ENCODE results near the gene RHBDL1.

RHBDL1 gene

DNA sequence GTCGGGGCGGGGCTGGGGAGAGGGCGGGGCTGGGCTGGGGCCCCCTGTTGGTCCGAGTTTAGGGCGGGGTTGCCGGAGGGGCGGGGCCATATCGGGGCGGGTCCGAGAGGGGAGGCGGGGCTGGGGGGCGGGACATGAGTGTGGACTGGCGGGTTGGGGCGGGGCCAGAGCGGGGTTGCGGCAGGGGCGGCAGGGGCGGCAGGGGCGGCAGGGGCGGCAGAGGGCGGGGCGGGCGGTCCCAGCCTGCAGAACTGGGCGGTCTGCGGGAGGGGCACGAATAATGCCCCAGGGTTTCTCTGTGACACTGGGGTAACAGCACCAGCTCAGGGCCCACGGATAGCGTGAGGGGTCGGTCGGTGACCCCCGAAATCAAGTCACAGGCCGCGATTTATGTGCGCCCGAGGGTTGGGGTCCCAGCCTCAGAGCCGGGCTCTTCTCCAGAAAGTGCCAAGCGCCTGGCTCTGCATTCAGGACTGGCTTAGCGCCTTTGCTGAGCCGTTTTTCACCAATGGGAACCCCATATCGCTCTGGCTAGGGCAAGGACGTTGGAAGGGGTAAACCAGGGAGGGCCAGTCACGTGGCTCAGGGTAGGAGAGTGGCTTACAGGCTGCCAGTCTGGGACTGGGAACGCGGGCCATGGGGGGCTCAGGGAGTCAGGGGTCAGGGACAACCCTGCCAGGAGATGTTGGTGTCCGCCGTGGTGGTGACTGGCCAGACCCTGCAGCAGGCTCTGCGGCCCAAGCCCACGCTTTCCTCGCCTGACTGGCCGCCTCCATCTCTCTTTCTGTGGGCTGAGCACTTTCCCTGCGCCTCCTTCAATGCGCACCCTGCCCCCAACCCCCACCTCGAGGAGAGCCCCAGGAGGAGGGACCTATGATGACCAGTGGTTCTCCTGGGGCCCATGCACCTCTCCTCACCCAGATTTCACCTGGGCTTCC is 38.1 kb upstream of the RHBDL1 start:
- DNase-seq (ENCODE audit: low spot score), result no peak

DNA sequence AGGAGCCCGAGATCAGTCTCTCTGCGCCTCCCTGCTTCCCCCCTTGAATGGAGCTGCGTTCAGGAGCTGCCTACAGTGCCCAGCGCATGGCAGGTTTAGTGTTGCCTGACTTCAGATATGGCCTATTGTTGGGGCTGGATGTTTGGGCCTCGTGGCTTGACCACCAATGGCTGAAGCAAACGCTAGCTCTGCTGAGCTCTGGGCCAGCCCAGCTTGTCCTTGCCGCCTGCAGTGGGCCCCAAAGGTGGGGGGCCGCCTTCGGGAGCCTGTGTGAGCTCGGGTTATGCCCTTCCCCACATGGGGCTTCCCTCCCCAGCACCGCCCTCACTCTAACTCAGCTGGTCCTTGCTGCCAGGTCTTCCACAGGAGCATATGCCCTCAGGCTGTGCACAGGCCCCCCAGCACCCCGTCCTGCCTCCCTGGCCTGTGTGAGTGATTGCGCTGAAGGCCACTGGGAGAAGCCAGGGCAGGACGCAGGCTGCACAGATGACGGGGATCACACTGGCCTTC is 37.4 kb upstream of the RHBDL1 start:
- DNase-seq (ENCODE audit: low spot score), result no peak

DNA sequence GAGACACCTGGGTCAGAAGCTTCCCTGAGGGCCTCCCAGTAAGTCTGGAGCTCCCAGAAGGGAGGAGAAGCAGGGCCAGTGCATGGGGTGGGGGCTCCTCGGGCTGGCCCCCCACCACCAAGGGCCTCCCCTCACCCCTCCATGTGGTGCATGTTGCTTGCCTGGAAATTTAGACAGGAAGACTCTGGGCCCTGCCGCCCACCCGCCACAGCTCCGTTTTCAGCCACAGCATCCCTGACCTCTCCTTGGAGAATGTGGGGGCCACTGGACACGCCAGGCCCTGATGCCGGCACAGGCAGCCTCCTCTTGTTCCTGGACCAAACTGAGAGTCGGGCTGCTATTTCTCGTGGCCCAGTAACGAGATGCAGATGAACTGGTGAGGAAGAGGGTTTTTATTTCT is 36.6 kb upstream of the RHBDL1 start:
- DNase-seq (ENCODE audit: low spot score), result no peak

DNA sequence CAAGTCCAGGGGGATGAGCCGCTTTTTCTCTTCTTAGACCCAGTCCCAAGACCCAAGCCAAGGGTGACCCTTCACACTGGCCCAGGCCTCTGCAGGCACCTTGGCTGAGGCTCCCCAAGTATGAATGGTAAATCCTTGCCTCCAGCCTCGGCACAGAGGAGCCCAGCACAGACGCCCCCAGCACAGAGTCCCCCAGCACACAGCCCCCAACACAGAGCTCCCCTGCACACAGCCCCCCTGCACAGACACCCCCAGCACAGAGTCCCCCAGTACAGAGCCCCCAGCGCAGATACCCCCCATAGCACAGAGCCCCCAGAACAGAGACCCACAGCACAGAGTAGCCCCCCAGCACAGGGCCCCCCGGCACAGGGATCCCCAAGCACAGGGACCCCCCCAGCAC is 34.9 kb upstream of the RHBDL1 start:
- no peak for DNase-seq (ENCODE audit: low spot score)

DNA sequence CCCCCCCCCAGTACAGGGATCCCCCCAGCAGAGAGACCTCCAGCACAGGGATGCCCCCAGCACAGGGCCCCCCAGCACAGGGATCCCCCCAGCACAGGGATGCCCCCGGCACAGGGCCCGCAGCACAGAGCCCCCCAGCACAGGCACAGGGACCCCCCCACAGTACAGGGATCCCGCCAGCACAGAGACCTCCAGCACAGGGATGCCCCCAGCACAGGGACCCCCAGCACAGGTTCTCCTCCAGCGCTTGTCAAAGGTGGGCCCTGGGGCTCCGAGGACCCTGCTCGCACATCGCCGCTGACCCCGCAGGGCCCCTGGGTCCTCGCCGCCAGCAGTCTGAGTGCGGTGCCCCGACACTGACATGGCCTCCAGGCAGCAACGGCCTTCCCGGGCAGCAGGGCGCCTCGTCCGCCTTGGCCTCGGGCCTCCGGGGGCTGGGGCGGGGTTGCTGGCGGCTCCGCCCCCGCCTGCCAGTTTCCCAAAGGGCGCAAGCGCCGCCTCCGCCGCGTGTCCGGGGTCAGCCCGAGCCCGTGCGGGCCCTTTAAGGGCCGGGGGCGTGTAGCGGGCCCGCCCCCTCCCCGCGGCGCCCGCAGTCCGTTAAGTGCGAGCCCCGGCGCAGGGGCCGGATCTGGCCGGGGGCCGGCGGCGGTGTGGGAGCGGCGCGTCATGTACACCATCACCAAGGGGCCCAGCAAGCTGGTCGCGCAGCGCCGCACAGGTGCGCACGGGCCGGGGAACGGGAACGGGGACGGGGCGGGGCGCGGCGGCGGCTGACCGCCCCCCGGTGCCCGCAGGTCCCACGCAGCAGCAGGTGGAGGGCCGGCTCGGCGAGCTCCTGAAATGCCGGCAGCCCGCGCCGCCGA is 33.9 kb upstream of the RHBDL1 start, which contains the start of gene MCRIP2:
TSS of gene MCRIP2 (plus strand) at position 503 of the 863 bp plus-strand sequence. CDS start at position 667, 164 bp downstream.
- peak; percentile 60 for DNase-seq (ENCODE audit: low spot score)

DNA sequence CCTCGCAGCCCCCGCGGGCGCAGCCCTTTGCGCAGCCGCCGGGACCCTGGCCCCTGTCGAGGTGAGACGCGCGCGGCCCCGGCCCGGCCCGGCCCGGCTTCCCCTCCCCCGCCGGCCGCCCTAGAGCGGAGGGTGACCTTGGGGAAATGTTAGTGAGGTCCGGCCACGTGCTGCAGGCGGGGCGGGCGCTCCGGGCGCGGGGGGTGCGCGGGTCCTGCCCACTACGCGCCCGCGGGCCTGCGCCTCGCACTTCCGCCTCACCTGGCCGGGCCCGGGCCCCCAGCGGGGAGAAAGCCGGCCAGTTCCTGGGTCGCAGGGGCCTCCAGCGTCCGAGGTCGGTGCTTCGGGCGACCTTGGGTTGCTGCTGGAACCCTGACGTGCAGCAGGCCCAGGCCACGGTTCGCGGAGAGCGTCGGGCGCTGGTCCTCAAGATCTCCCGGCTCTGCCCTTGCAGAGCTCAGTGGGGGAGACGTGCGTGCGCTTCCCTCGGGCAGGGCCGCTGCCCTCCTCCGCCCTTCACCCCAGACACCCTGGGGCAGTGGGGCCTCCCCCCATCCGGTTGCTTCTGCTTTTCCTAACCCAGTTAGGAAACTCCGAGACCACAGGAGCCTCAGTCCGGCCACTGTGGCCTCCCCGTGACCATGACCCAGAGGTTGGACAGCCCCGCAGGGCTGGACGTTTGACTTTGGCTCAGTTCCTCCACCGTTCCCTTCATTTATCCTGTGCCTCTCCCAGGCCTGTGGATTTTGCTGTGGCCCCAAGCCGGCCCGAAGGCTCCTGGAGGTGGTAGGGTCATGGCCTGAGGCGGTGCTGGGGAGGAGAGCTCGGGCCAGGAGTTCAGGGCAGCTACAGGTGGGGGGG is 33.1 kb upstream of the RHBDL1 start:
- no peak for DNase-seq (ENCODE audit: low spot score)

DNA sequence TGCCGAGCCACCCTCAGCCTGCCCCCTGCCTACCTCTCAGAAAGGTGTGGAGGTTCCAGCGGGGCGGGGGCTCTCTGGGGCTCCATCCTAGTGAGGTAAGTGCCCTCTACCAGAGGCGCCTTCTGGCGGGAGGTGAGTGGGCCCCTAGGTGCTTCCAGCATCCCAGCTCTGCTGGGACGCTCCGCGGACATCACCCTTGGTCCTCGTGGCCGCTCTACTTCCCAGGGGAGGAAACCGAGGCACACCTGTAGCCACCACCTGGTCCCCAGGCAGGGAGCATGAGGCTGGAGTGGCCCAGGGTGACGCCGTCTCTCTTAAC is 32.5 kb upstream of the RHBDL1 start:
- no peak for DNase-seq (ENCODE audit: low spot score)

DNA sequence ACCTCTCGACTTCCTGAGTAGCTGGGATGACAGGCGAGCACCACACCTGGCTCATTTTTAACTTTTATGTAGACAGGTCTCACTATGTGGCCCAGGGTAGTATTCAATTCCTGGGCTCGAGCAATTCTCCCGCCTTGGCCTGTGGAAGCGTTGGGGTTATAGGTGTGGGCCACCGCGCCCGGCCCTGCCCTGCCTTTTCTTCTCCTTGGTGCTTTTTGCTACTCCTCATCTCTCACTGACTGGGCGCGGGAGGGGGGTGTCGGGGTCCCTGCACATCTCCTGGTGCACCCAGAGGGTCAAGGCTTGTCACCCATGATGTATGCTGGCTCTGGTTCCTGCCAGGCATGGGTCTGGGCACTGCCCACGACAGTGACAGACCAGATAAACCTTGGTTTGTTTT is 30.9 kb upstream of the RHBDL1 start:
- no peak for DNase-seq (ENCODE audit: low spot score)

DNA sequence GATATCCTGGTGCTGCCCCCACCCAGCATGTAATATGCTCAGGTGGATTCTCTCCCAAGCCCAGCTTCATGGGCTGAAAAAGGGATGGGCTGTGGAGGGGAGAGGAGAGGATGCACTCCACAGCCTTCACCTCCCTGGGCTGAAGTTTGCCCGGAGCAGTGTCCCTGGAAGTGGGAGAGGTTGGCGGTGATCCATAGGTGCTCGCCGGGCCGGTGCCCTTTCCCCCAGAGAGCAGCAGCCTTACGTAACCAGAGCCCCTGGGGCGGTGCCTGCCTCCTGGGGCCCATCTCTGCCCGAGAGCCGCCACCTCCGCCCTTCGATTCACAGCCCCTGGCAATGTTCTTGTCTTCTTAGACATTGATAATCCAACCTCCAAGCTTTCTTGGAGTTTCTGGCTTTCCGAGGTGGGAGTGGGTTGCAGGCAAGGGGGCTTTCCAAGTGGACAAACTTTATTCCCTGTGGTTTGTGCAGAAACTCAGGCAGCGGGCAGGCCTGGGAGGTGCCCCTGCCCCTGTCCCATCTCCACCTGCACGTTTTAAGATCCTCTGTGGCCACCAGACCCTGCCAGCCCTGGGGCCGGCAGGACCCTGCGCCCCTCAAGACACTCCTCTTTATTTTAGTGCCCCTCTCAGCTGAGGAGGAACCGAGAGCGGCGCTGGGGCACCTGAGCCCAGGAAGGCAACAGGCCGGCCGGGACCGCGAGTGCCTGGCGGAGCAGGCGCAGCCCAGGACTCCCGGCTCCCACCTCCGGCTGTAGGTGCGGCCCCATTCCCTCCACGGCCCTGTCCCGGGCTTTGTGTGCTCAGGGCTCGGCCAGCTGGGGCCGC is 29.4 kb upstream of the RHBDL1 start:
- no peak for DNase-seq (ENCODE audit: low spot score)

DNA sequence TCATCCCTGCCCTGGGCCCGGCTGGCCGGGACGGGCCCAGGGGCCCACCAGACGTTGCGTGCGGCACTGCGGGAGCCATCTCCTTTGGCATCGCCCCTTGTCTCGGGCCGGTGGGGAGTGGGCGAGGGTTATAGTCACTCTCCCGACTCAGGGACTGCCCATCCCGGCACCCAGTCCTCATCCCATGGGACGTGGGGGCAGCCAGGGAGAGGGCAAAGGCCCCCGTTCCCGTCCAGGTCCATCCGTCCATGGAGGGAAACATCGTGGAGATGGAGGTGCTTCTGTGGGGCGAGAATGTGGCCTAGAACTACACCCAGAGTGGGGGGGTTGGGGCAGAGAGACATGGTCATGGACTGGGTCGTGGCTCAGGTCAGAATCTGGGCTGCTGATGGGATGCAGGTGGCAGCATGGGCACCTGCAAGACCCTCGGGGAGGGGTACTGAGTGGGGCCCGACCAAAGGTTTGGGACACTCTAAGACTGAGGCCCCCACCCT is 28.7 kb upstream of the RHBDL1 start:
- no peak for DNase-seq (ENCODE audit: low spot score)

DNA sequence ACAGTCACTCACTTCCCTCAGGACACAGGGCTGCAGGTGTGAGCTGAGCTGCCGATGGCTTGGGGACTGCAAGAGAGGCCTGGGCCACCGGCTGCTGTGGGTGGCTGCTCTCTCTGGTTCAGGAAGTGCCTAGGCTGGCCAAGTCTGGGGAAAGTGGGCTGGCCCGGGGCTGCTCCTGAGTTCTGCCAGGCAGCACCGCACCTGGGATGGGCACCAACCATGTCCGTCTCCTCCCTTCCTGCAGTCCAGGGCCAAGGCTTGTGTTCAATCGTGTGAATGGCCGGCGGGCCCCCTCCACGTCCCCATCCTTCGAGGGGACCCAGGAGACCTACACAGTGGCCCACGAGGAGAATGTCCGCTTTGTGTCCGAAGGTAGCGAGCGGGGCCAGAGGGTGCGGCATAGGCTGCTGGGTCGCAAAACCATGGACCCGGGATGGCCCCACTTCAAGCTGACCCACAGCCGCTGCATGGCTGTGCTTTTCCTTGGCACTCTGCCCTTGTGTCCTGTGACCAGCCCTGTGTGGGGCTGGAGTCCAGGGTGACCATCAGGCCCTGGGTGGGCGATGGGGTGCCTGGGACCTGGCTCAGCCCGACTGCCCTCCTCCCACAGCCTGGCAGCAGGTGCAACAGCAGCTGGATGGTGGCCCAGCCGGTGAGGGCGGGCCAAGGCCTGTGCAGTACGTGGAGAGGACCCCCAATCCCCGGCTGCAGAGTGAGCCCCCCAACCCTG is 28.1 kb upstream of the RHBDL1 start:
- no peak for DNase-seq (ENCODE audit: low spot score)

DNA sequence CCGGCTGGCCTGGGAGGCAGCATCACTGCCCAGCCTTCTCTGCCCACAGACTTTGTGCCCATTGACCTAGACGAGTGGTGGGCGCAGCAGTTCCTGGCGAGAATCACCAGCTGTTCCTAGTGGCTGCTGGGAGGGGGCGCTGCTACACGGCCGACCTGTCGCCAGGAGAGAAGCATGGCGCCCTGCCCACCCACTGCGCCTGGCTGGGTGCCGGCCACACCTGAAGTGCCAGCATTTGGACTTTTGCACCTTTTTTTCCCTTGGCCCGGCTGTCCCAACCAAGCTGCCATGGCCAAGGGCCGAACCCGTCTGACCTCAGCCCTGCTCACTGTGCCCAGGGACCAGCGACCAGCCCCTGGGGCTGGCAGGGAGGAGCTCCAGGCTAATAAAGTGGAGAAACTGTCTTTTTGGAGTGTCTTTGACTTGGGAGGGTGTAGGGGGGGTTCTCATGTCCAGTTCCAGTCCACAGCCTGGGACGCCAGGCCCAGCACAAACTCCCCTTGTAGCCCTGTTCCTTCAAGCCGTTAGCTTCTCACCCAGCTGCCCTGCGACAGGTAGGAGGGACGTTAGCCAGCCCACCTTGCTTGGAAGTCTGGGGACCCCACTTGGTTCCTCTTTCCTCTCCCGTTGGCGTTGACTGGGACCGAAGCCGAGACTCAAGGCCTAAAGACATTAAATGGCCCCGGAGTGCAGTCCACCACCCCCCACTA is 27.2 kb upstream of the RHBDL1 start:
- DNase-seq (ENCODE audit: low spot score), result peak; percentile 41

DNA sequence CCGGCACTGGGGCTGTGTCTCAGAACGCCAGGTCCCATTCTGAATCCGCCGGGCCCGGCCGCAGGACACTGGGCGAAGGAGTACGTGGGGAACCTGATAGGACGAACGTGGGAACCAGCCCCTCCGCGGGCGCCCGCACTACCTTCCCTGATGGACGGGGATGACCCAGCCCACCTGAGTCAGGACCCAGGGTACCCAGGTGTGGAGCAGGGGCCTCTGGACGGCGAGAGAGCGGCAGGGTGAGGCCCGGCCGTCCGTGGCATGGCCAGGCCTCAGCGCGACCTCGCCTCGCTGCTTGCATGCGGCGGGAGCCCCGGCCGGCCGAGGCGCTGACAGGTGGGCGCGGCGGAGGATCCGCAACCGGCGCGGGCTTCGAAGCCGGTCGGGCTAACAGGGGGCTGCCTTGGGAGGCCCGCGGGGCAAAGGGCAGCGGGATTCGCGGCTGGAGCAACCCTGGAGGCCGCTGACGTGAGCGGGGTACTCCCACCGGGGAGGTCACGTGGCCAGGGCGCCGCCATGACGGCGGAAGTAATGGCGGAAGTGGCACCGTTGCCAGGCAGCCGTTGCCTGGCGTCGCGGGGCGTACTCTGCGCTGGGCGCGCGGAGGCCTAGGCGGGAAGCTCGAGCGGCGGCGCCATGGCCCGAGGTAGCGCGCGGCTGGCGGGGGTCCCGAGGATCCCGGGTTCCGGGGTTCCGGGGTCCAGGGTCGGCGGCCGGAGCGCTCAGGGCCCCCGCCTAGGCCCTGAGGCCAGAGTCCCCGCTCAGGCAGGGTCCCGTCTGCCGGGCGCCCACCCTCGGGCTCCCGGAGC is 26.5 kb upstream of the RHBDL1 start, which contains the start of gene WDR90:
TSS of gene WDR90 (plus strand) at position 585 of the 809 bp plus-strand sequence. CDS start at position 637, 52 bp downstream.
- peak; percentile 94 for DNase-seq (ENCODE audit: low spot score)

DNA sequence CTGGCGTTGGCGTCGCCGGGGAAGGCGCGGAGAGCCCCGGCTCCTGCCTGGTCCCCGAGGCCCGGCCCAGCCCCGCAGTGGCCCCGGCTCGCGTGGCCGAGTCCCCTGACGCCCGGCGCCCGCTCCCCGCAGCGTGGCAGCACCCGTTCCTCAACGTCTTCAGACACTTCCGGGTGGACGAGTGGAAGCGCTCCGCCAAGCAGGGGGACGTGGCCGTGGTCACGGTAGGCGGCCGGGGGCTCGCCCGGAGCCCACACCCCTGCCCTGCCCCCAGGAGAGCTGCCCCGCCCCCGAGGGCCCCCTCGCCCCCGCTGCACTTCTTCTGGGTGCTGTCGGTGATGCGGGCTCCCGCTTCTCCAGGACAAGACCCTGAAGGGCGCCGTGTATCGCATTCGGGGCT is 25.8 kb upstream of the RHBDL1 start:
- no peak for DNase-seq (ENCODE audit: low spot score)

DNA sequence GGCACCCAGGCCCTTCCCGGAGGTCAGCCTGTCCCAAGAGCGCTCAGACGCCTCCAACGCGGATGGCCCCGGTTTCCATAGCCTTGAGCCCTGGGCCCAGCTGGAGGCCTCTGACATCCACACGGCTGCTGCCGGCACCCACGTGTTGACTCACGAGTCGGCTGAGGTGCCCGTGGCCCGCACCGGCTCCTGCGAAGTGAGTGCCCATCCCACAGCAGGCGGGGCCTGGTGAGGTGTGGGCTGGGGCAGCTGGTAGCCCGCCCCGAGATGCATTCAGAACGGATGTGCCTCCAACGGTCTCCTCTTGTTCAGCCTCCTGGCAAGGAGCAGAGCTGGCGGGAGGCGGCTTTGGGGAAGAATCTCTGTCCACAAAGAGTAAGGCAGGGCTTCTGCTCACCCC is 23.6 kb upstream of the RHBDL1 start:
- no peak for DNase-seq (ENCODE audit: low spot score)

DNA sequence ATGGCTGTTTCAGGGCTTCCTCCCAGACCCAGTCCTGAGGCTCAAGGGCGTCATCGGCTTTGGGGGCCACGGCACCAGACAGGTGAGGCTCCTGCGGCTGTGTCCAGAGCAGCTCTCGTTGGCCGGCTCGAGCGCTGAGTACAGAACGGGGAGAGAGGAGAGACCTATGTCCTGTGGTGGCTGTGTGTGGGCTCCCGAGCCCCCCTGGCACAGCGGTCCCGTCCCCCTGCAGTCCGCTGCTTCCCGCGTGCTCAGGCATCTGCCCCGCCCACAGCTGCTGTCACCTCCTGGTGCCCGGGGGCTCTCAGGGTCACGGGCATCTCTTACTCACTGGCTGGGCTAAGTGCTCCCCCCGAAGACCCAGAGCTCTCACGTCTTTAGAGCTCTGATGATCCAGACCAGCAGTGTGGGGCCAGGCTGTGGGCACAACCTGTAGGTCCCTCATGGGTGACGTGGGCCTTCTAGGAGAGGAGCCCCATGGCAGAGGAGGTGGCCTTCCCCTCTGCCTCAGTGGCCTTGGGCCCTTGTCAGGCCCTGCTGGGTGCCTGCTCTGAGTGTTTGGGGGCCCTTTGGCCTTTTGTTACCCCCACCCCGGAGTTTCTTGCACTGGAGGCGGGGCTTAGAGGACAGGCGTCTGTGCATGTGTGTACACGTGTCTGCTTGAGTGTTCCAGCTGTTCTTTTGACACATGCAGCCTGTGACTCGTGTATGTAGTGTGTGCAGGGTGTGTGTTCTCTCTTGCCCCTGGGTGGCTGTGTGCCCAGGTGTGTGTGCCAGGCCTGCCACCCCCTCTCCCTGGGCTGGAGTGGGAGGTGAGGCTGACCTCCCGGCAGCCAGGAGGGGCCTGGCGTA is 22.8 kb upstream of the RHBDL1 start:
- no peak for DNase-seq (ENCODE audit: low spot score)

DNA sequence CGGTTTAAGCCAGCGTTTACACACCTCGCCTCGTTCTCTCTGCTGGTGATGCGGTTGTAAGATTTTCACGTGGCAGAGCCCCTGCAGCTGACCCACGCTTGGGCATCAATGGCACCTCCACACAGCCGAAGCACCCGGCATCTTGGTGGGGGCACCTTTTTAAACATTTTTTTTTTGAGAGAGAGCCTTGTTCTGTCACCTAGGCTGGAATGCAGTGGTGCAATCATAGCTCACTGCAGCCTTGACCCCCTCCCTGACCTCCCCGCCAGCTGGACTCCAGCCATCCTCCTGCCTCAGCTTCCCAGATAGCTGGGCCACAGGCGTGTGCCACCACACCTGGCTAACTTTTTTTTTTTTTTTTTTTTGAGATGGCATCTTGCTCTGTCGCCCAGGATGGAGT is 21.4 kb upstream of the RHBDL1 start:
- no peak for DNase-seq (ENCODE audit: low spot score)

DNA sequence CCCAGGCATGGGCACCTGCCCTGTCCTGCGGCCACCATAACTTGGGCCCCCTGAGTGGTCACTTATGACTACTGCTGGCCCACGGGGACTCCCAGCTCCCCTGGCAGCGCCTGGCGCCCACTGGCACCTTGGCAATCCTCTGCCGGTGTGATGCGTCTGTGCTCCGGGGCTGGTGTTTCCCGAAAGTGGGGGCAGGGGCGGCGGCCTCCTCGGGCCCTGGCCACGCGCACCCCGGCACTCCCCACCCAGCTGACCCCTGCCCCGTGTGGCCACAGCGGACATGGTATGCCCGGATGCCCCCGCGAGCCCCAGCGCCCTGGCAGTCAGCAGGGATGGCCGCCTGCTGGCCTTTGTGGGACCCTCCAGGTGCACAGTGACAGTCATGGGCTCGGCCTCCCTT is 18.0 kb upstream of the RHBDL1 start:
- DNase-seq (ENCODE audit: low spot score), result no peak

All from hematopoietic multipotent progenitor cell treated with erythropoietin and hydrocortisone succinate and interleukin-3 and kit ligand, for 17 days (in vitro differentiated cells).